Activated CD8-positive, alpha-beta memory T cell treated with anti-CD3 and anti-CD28 coated beads, Interleukin-2, amount 10 ng/mL, durations not matched to agents 7 days and 5 days (primary cell): Measurements from ENCODE around the gene STKLD1. TPM values are rescaled to one million over a fixed set of nuclear protein-coding genes. Genes with fewer than 3 reads are reported as not detected.
"Not testable (repeated sequence)": the region's sequence is repeated elsewhere in the genome, so short reads cannot be mapped to it uniquely, and the experiment has no call there.

Experiments used
- ATAC-seq: fragments of 150-1000 bp; cut with Tn5 transposase; one replicate; pipeline ENCODE4 v1.10.0; 2021; ENCODE audit warnings: moderate library complexity
- CTCF ChIA-PET: fragments of 350-600 bp; sonication (Branson Sonifier 250); formaldehyde crosslinking; loops from one replicate; lab custom pipeline; 2021; ENCODE audit warnings: antibody characterized with exemption; lab: Charles Lee
- DNase-seq: peaks from one replicate; pipeline ENCODE4 v3.0.0-alpha.2; 2020
- H3K27ac Mint-ChIP-seq: one replicate; pipeline ENCODE4 v1.8.0; 2021; ENCODE audit warnings: mild to moderate bottlenecking, mixed read lengths
- H3K27me3 Mint-ChIP-seq: one replicate; pipeline ENCODE4 v1.8.0; 2021; ENCODE audit warnings: mixed read lengths
- H3K36me3 Mint-ChIP-seq: one replicate; pipeline ENCODE4 v1.8.0; 2021; ENCODE audit warnings: mild to moderate bottlenecking, mixed read lengths
- H3K4me1 Mint-ChIP-seq: one replicate; pipeline ENCODE4 v1.8.0; 2021; ENCODE audit warnings: mixed read lengths
- H3K4me3 Mint-ChIP-seq: one replicate; pipeline ENCODE4 v1.8.0; 2021; ENCODE audit warnings: mild to moderate bottlenecking, moderate library complexity, mixed read lengths
- H3K9me3 Mint-ChIP-seq: one replicate; pipeline ENCODE4 v1.8.0; 2022; ENCODE audit warnings: low read depth, mixed read lengths
- total RNA-seq, 2 experiments: library from RNA; stranded (reverse); gene quantifications; one replicate each; pipeline ENCODE4 v1.2.3, GENCODE V29; 2021

STKLD1 gene
- total RNA-seq, 2 experiments from 2014 or later = 0.20 to 1.4 TPM

DNA sequence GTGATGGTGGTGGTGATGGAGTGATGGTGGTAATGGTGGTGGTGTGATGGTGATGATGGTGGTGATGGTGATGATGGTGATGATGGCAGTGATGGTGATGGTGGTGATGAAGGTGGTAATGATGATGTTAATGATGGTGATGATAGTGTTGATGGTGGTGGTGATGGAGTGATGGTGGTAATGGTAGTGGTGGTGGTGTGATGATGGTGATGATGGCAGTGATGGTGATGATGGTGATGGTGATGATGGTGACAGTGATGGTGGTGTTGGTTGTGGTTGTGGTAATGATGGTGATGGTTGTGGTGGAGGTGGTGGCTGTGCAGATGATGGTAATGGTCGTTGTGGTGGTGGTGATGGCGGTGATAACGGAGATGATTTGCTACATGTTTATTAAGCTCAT is 7.3 kb downstream of the STKLD1 start:
- H3K27me3 Mint-ChIP-seq = no peaks in the 10 kb centered on the region
- peaks cover 2% of the 10 kb centered on the region for H3K4me1 Mint-ChIP-seq
- ATAC-seq = no peak
- no peak overlapping the region for H3K27ac Mint-ChIP-seq
- H3K4me3 Mint-ChIP-seq = no peak overlapping the region
- H3K36me3 Mint-ChIP-seq = no peaks in the 10 kb centered on the region
- CTCF ChIA-PET = interaction anchor here (1.7 kb wide), 1 partner anchor 17 kb away, joined by 4 read pairs; no protein-coding TSS in a partner anchor
- no peak for DNase-seq
- no peaks in the 10 kb centered on the region for H3K9me3 Mint-ChIP-seq

DNA sequence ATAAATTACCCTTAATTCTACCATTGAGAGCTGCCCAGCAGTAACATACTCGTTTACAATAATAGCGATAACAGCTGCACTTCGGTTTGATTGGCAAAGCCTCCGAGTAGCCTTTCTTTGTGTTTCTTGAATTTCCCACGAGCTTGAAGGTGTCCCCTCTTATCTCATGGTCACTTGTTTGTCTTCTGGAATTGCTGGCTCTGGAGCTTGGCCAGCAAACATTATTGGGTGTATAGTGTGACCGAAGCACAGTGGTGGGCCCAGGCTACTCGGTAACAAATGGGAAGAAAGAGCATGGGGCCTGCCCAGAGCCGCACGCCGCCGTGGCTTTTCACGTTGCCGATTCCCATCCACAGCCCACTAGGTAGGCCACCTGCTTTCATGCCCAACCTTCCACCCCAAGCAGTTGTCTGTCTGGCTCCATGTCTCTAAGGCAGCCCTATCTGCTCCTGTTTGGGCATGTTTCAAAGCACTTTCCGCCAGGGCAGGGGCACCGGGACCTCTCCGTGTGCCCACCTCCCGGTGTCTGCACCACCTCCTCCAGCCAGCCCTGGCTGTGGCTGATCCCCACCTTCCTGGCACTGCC is 8.7 kb downstream of the STKLD1 start:
- no peak overlapping the region for H3K4me3 Mint-ChIP-seq
- H3K27me3 Mint-ChIP-seq = peaks cover 3% of the 10 kb centered on the region
- no peaks in the 10 kb centered on the region for H3K4me1 Mint-ChIP-seq
- DNase-seq = no peak
- H3K27ac Mint-ChIP-seq = no peak overlapping the region
- no peaks in the 10 kb centered on the region for H3K36me3 Mint-ChIP-seq
- ATAC-seq = no peak
- CTCF ChIA-PET = interaction anchor here (1.0 to 1.7 kb wide), 3 partner anchors 16 to 199 kb away, joined by 3 to 4 read pairs (median 4); partner anchors contain the start of gene SLC2A6
- H3K9me3 Mint-ChIP-seq = no peaks in the 10 kb centered on the region

DNA sequence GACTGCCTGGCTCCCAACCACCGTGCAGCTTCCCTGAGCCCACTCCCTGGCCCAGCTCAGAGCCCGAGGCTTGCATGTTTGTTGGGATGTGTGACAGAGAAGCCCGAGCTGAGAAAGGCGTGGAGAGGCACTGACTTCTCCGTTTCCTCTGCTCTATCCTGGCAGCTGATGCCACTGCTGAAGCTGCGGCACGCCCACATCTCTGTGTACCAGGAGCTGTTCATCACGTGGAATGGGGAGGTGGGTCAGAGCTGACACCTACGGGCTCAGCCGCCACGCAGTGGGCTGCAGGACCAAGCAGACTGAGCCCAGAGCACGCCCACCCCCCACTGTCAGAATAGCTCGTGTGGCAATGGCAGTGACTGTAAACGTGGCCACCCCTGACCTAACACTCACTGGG is 9.3 kb downstream of the STKLD1 start:
- Mint-ChIP-seq H3K4me3 (no peak overlapping the region), H3K27me3 (peaks cover 4% of the 10 kb centered on the region), H3K27ac (no peak overlapping the region), H3K36me3 (no peaks in the 10 kb centered on the region), H3K9me3 (no peaks in the 10 kb centered on the region), H3K4me1 (no peaks in the 10 kb centered on the region)
- DNase-seq = no peak
- no peak for ATAC-seq
- CTCF ChIA-PET = interaction anchor here (1.0 to 1.3 kb wide), 2 partner anchors 94 to 199 kb away, joined by 3 to 4 read pairs; partner anchors contain the start of gene SLC2A6

DNA sequence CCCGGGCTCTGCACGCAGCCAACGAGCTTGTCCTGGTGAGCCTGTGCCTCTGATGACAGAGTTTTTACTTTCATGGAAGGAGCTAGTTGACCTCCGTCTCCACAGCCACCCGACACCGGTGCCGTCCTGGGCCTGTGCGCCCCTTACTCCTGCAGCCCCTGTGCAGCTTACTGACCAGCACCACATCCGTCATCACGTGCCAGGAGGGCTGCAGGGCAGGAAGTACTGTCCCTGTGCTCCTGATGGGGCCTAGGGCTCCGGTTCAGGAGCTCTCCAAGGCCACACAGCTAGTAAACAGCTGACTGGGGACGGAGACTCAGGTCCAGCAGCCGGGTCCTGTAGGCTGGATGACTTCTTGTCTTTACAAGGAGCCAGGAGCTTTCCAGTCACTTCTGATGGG is 10.2 kb downstream of the STKLD1 start:
- no peak overlapping the region for H3K27ac Mint-ChIP-seq
- no peaks in the 10 kb centered on the region for H3K4me1 Mint-ChIP-seq
- H3K36me3 Mint-ChIP-seq = no peaks in the 10 kb centered on the region
- DNase-seq = no peak
- ATAC-seq = no peak
- no peak overlapping the region for H3K4me3 Mint-ChIP-seq
- CTCF ChIA-PET = interaction anchor here (1.3 kb wide), 1 partner anchor 200 kb away, joined by 4 read pairs; no protein-coding TSS in a partner anchor
- H3K9me3 Mint-ChIP-seq = no peaks in the 10 kb centered on the region
- H3K27me3 Mint-ChIP-seq = peaks cover 8% of the 10 kb centered on the region

DNA sequence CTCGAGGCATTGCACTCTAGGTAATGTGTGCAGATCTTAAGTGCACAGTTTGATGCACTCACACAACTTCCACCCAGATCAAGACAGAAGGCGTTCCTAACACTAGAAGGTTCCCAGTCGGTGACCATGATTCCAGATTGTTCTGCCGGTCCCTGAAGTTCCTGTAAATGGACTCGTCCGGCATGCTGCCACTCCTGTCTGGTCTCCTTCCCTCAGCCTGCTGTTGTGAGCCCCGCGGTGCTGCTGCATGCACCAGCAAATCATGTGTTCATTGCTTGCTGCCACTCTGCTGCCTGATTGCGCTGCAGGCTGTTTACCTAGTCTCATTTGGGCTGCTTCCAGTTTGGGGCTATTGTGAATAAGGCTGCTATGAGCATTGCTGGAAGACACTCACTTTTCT is 11.5 kb downstream of the STKLD1 start:
- DNase-seq (no peak), ATAC-seq (no peak)
- Mint-ChIP-seq H3K36me3 (no peaks in the 10 kb centered on the region), H3K4me3 (no peak overlapping the region), H3K4me1 (no peaks in the 10 kb centered on the region), H3K27me3 (peaks cover 8% of the 10 kb centered on the region), H3K9me3 (no peaks in the 10 kb centered on the region), H3K27ac (no peak overlapping the region)
- CTCF ChIA-PET = interaction anchor here (1.1 kb wide), 1 partner anchor 92 kb away, joined by 3 read pairs; the partner anchor contains the start of gene SLC2A6

DNA sequence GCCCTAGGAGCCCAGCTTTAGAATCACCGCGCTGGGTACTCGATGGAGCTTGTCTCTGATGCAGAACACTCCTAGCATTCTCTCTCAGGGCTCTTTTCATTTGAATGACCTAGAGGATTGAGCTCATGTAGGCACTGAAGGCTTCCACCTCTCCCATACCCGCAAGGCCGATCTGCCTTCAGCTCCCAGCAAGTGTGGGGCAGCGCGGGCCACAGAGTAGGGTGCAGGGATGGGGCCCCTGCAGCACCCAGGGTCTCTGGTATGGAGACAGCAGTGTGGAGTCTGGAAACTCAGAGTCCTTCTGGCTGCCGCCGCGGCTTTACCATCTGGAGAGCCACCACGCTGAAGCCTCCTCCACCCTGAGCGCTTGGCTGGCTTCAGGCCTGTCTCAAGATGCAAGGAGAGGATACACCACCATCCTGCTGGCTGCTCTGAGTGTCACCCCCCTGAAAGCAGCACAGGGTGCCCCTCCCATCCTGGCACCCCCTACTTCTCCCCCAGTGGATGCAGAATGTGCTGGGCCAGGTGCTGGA is 12.9 kb downstream of the STKLD1 start:
- DNase-seq (no peak), ATAC-seq (no peak)
- Mint-ChIP-seq H3K9me3 (no peaks in the 10 kb centered on the region), H3K4me1 (no peaks in the 10 kb centered on the region), H3K27me3 (peaks cover 8% of the 10 kb centered on the region), H3K4me3 (no peak overlapping the region), H3K36me3 (no peaks in the 10 kb centered on the region), H3K27ac (no peak overlapping the region)
- CTCF ChIA-PET = no interaction called here

DNA sequence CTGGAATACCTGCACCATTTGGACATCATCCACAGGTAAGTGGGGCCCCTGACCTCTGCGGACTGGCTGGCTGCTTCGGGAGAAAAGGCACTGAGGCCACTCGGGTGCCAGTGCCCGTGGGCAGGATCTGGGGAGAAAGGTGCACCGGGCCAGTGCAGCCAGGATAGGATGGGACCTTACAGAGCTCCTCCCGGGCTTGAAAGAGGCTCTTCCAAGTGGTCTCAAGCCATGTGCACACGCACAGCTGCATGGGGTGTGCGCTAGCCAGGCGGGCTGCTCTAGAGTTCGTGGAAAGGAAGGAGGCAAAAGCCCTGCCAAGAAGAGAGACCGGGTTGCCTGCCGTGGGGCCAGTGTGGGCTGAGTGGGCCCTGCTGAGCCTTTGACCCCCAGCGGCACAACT is 13.4 kb downstream of the STKLD1 start:
- peaks cover 8% of the 10 kb centered on the region for H3K27me3 Mint-ChIP-seq
- H3K4me3 Mint-ChIP-seq = no peak overlapping the region
- no peaks in the 10 kb centered on the region for H3K9me3 Mint-ChIP-seq
- no peak overlapping the region for H3K27ac Mint-ChIP-seq
- CTCF ChIA-PET = no interaction called here
- no peaks in the 10 kb centered on the region for H3K36me3 Mint-ChIP-seq
- ATAC-seq (no peak), DNase-seq (no peak)
- H3K4me1 Mint-ChIP-seq = no peaks in the 10 kb centered on the region

DNA sequence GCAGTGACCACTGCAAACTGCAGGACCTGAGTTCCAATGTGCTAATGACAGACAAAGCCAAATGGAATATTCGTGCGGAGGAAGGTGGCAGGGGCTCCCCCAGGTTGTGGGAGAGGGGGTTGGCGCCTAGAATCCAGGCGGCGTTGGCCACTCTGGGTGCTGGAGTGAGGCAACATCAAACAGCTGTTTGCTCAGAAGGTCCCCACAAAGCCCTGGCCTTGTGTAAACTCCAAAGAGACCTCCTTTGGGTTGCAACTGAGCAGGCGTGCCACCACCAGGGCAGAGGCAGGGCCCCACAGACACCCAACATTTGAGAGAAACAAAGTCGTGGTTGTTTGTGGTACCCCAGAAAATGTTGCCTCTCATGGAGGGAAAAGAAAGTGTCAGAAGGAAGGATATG is 14.5 kb downstream of the STKLD1 start:
- CTCF ChIA-PET = no interaction called here
- Mint-ChIP-seq H3K36me3 (no peaks in the 10 kb centered on the region), H3K4me1 (no peaks in the 10 kb centered on the region), H3K4me3 (no peak overlapping the region), H3K27me3 (peaks cover 12% of the 10 kb centered on the region), H3K9me3 (no peaks in the 10 kb centered on the region), H3K27ac (no peak overlapping the region)
- ATAC-seq (no peak), DNase-seq (no peak)

DNA sequence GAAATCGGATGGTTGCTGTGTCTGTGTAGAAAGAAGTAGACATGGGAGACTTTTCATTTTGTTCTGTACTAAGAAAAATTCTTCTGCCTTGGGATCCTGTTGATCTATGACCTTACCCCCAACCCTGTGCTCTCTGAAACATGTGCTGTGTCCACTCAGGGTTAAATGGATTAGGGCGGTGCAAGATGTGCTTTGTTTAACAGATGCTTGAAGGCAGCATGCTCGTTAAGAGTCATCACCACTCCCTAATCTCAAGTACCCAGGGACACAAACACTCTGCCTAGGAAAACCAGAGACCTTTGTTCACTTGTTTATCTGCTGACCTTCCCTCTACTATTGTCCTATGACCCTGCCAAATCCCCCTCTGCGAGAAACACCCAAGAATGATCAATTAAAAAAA is 15.3 kb downstream of the STKLD1 start:
- ATAC-seq, H3K27ac Mint-ChIP-seq, DNase-seq, CTCF ChIA-PET, H3K9me3 Mint-ChIP-seq, H3K4me3 Mint-ChIP-seq, H3K36me3 Mint-ChIP-seq, H3K4me1 Mint-ChIP-seq: not testable (repeated sequence)
- H3K27me3 Mint-ChIP-seq = peaks cover 13% of the 10 kb centered on the region

DNA sequence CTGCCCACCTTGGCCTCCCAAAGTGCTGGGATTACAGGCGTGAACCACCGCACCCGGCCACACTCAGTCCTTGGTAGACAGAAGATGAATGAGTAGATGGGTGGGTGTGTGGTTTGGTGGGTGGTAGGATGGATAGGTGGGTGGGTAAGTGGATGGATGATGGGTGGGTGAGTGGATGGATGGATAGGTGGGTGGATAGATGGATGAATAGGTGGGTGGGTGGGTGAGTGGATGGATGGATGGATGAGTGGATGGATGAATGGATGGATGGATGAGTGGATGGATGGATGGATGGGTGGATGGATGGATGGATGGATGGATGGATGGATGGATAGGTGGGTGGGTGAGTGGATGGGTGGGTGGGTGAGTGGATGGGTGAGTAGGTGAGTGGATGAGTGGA is 16.1 kb downstream of the STKLD1 start:
- DNase-seq = not testable (repeated sequence)

DNA sequence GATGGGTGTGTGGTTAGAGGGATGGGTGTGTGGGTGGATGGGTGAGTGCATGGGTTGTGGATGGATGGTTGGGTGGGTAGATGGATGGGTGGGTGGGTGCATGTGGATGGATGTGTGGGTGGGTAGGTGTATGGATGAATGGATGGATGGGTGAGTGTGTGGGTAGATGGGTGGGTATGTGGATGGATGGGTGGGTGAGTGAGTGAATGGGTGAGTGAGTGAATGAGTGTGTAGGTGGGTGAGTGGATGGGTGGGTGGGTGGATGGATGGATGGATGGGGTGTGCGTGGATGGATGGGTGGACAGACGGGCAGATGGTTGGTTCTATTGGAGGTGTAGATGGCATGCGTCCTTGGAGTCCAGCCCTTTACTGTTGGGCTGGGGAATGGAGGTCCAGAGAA is 17.2 kb downstream of the STKLD1 start:
- peaks cover 17% of the 10 kb centered on the region for H3K27me3 Mint-ChIP-seq
- no peaks in the 10 kb centered on the region for H3K36me3 Mint-ChIP-seq
- H3K4me3 Mint-ChIP-seq = no peak overlapping the region
- ATAC-seq (no peak), DNase-seq (no peak)
- CTCF ChIA-PET = no interaction called here
- no peak overlapping the region for H3K27ac Mint-ChIP-seq
- H3K9me3 Mint-ChIP-seq = no peaks in the 10 kb centered on the region
- peaks cover 4% of the 10 kb centered on the region for H3K4me1 Mint-ChIP-seq

More for the DNA sequence above, 16.1 kb downstream of the STKLD1 start:
- H3K4me1 Mint-ChIP-seq, CTCF ChIA-PET, H3K9me3 Mint-ChIP-seq, H3K36me3 Mint-ChIP-seq, H3K4me3 Mint-ChIP-seq, ATAC-seq, H3K27ac Mint-ChIP-seq: not testable (repeated sequence)
- H3K27me3 Mint-ChIP-seq = peaks cover 16% of the 10 kb centered on the region

DNA sequence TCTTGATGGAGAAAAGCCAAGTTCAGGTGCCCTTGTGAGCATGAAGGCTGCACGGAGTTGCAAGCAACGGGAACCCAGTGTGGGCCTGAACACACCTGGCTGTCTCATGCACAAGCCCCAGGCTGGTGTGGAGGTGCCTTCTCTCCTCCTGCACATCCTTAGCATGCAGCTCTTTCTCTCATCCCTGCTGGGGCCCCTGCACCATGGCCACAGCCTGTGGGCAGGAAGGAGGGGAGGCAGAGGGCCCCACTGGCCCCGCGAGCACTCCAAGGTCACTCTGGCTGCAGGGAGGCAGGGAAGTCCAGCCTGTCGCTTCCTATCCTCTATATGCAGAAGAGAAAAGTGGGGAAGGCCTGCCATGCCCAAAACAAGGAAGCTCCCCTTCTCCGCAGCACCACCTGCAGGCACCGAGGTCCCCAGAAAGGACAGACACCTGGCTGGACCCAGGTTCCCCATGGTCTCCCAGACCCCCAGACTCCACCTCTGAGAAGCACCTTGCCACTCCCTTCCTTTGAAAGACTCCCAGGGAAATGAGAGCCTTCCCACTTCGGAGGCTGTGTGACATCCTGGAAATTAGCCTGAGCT is 18.6 kb downstream of the STKLD1 start:
- CTCF ChIA-PET = interaction anchor here (0.8 to 1.5 kb wide), 4 partner anchors 10 to 212 kb away, joined by 3 to 6 read pairs (median 4); no protein-coding TSS in a partner anchor
- H3K9me3 Mint-ChIP-seq = no peaks in the 10 kb centered on the region
- H3K27ac Mint-ChIP-seq = no peak overlapping the region
- DNase-seq (no peak), ATAC-seq (no peak)
- peaks cover 15% of the 10 kb centered on the region for H3K27me3 Mint-ChIP-seq
- no peak overlapping the region for H3K4me3 Mint-ChIP-seq
- peaks cover 4% of the 10 kb centered on the region for H3K4me1 Mint-ChIP-seq
- H3K36me3 Mint-ChIP-seq = no peaks in the 10 kb centered on the region

DNA sequence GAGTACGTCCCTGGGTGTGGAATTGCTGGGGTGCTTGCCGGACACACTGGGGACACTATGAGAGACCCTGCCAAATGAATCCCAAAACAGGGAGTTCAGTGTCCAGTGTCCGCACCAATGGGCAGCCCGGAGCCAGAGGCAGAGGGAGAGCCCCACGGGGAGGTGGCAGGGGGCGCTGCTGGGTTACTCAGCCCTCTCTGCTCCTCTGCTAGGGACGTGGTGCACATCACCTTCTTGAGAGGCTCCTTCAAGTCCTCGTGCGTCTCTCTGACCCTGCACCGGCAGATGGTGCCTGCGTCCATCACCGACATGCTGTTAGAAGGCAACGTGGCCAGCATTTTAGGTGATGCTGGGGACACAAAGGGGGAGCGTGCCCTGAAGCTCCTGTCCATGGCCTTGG is 20.8 kb downstream of the STKLD1 start:
- Mint-ChIP-seq H3K27me3 (peaks cover 9% of the 10 kb centered on the region), H3K4me3 (no peak overlapping the region), H3K4me1 (peaks cover 5% of the 10 kb centered on the region), H3K36me3 (no peaks in the 10 kb centered on the region), H3K27ac (no peak overlapping the region), H3K9me3 (no peaks in the 10 kb centered on the region)
- DNase-seq (no peak), ATAC-seq (no peak)
- CTCF ChIA-PET = no interaction called here

DNA sequence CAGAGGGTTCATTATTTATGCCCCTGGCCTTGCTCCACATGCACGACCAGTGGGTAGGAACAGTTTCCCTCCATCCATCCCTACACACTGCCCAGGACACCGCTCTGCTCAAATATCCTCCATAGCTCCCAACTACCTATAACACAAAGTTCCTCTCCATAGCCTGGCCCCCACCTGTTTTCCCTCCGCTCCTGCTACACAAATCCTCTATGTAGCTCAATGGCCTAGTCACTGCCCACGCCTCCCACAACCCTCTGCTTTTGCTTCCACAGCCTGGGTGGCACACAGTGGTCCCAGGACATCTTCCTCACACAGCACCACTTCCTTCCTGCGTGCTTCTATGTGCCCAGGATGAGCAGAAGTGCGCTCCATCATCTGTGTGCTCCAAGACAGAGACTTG is 21.2 kb downstream of the STKLD1 start:
- CTCF ChIA-PET = interaction anchor here (1.2 kb wide), 1 partner anchor 211 kb away, joined by 3 read pairs; no protein-coding TSS in a partner anchor
- H3K36me3 Mint-ChIP-seq = no peaks in the 10 kb centered on the region
- H3K27me3 Mint-ChIP-seq = peaks cover 9% of the 10 kb centered on the region
- ATAC-seq (no peak), DNase-seq (no peak)
- H3K27ac Mint-ChIP-seq = no peak overlapping the region
- H3K4me3 Mint-ChIP-seq = no peak overlapping the region
- no peaks in the 10 kb centered on the region for H3K9me3 Mint-ChIP-seq
- H3K4me1 Mint-ChIP-seq = peaks cover 5% of the 10 kb centered on the region
